GM19397 (cell line): ENCODE results near the gene CDKN2D.
"Not testable (repeated sequence)": the region's sequence is repeated elsewhere in the genome, so short reads cannot be mapped to it uniquely, and the experiment has no call there.

ENCODE experiments used
- ATAC-seq: cut with Tn5 transposase; IDR thresholded peaks from one replicate; pipeline ENCODE4 v1.9.1; 2021; ENCODE audit warnings: mild to moderate bottlenecking, moderate library complexity; ENCODE audit not compliant: unreplicated experiment

The CDKN2D gene

DNA sequence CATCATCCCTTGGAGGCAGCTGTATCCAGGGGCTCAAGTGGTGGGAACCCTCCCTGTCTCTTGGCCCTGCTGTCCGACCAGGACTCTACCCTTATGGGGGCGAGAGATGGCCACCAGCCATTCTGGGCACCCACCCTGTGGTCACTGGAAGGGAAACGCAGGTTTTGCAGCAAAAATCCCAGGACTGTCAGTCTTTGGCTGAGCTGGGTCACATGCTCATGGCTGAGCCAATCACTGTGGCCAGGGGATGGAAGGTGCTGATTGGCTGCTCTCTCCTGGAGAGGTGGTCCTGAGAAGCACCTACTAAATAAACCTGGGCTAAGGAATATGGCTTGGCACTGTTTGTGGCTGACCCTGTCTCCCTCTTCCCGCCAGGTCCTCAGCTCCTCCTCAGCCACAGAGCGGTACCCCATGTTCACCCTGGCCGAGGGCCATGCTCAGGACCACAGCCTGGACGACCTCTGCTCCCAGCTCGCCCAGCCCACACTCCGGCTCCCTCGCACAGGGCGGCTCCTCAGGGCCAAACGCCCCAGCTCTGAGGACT lies 16.2 kb downstream of the CDKN2D start:
- ATAC-seq, result no peak

DNA sequence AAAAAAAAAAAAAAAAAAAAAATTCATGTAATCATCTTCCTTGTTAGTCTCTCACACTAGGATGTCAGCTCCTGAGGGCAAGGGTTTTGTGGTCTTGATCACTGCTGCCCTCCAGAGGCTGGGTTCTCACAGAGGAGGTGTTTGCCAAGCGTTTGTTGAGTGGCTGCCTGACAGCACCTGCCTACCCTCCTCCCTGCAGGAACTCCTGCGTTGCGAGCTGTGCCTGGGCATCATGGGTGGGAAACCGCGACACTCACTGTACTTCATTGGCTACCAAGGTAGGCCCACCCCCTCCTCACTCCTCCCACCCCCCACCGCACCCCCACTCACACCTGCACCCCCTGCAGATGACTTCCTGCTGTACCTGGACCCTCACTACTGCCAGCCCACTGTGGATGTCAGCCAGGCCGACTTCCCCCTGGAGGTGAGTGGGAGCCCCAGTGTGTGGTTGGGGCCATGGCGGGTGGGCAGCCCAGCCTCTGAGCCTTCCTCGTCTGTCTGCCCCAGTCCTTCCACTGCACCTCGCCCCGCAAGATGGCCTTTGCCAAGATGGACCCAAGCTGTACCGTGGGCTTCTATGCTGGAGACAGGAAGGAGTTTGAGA lies 17.0 kb downstream of the CDKN2D start:
- no peak for ATAC-seq

DNA sequence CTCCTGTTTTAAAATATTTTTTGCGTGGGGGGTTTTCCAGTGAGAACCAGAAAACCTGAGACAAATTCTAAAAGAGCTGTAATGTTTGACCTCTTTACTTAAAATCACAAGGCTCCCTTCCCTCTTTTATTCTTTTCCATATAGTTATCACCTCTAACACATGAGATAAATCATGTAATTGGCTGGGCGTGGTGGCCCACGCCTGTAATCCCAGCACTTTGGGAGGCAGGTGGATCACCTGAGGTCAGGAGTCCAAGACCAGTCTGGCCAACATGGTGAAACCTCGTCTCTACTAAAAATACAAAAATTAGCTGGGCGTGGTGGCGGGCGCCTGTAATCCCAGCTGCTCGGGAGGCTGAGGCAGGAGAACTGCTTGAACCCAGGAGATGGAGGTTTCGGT lies 17.8 kb downstream of the CDKN2D start:
- ATAC-seq, result not testable (repeated sequence)

DNA sequence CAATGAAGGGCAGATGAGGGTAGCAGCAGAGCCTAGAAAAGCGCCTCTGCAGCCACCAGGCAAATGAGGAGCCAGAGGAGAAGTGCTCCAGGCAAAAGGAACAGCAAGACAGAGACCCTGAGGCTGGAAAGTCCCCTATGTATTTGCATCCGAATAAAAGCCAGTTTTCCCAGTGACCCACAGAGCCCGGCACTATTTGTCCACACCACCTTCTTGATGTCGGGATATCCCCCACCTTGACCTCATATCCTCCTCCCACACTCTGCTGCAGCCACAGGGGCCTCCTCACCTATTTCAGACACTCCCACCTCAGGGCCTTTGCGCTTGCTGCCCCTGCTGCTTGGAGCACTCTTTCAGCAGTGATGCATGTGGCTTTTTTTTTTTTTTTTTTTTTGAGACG lies 18.4 kb downstream of the CDKN2D start:
- ATAC-seq, result no peak

DNA sequence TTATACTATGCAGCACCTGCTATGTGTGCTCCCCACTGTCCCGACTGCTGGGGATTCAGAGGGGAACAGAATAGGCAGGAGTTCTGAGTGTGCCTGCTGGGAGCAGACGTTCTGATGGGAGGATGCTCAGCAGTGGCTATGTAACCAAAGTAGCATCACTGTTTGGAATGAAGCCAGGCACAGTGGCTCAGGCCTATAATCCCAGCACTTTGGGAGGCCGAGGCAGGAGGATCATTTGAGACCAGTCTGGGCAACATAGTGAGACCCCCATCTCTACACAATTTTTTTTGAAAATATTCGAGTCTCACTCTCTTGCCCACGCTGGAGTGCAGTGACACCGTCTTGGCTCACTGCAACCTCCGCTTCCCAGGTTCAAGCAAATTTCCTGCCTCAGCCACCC lies 19.0 kb downstream of the CDKN2D start:
- ATAC-seq, result no peak

DNA sequence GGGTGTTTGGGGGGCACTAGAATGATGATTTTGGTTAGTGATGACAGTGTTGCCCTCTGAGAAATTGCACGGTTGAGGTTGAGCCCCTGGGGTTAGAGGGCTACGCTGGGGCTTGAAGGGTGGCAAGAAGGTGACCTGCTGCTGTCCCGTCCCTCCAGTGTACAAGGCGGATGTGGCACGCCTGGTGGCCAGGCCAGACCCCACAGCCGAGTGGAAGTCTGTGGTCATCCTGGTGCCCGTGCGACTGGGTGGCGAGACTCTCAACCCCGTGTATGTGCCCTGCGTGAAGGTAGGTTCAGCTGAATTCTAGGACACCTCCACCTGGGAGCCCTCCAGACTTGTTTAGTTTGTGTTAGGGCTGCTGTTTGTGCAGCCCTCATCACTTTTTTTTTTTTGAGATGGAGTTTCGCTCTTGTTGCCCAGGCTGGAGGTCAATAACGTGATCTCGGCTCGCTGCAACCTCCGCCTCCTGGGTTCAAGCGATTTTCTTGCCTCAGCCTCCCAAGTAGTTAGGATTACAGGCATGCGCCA lies 20.0 kb downstream of the CDKN2D start:
- no peak for ATAC-seq

DNA sequence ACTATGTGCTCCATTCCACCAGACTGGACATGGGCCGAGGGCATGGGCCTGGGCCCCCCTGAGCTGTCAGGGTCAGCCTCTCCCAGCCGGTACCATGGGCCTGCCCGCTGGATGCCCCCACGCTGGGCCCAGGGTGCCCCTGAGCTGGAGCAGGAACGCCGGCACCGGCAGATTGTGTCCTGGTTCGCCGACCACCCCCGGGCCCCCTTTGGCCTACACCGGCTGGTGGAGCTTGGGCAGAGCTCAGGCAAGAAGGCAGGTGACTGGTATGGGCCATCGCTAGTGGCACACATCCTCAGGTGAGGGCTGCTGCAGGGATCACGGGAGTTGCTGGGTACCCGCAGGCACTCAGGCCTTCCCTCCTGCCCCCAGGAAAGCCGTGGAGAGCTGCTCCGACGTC lies 22.0 kb downstream of the CDKN2D start:
- no peak for ATAC-seq

DNA sequence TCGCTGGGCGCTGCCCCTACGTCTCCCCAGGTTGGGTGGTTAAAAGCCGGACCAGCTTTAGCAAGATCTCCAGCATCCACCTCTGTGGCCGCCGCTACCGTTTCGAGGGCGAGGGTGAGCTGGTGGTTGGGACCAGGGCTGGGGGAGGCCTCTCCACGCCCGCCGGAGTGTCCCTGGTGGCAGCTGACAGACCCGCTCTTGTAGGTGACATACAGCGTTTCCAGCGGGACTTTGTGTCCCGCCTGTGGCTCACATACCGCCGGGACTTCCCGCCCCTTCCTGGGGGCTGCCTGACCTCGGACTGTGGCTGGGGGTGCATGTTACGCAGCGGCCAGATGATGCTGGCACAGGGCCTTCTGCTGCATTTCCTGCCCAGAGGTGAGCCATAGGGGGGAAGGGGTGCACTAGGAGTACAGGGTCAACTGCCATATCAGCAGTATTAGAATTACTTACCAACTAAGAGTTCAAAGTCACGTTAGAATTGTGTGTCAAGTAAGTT lies 24.0 kb downstream of the CDKN2D start:
- no peak for ATAC-seq

DNA sequence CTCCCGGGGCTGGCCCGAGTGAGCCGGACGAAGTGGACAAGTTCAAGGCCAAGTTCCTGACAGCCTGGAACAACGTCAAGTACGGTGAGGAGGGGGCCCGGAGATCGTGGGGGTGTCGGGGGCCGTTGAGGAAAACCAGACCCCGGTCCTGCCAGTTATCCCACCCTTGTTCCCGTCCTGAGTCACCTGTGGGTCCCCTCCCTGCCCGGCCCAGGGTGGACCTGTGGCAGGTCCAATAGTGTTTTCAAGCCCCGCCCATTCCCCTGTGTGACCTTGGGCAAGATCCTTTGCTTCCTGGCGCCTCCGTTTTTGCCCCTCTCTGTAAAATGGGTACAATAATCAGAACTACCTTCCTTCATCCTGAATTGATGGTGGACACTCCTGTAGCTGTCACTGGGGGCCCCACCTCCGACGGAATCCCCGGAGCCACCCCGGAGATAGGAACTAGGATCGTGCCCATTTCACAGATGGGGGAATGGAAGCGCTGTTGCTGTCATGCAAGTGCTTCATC lies 24.5 kb downstream of the CDKN2D start:
- peak; percentile 6 for ATAC-seq

DNA sequence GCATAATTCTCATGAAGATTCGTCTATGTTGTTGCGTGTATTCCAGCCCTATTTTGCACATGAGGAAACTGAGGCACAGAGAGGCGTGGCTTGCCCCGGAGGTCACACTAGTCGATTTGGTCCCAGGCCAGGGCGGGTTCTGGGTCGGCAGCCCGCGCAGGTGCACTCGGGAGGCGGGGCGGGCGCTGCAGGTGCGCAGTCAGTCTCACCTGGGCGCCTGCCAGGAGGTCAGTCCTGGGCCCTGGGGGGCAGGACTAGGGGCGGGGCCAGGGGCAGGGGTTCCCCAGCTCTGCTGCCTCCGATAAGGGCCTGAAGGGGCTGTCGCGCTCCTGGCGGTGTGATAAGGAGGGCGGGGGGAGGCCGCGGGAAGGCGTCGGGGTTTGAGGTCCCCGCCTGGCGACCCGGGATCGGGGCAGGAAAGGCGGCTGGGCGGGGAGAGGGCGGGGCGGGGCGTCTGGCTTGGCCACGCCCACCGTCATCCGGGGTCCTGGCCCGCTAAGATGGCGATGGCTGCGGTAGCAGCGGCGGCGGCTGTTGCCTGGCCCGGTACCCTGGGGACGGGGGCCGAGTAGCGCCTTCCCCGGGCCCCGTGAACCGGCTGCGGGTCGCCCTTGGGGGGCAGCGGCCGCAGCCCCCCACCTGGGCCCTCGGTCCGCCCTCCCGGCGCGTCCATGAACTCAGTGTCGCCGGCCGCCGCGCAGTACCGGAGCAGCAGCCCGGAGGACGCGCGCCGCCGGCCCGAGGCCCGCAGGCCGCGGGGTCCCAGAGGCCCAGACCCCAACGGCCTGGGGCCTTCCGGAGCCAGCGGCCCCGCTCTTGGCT lies 25.1 kb downstream of the CDKN2D start, which contains the start of gene ATG4D:
ATG4D (plus strand) TSS at position 485 of the 822 bp plus-strand sequence; CDS start at position 672, 187 bp downstream.
- ATAC-seq, result peak; percentile 82

DNA sequence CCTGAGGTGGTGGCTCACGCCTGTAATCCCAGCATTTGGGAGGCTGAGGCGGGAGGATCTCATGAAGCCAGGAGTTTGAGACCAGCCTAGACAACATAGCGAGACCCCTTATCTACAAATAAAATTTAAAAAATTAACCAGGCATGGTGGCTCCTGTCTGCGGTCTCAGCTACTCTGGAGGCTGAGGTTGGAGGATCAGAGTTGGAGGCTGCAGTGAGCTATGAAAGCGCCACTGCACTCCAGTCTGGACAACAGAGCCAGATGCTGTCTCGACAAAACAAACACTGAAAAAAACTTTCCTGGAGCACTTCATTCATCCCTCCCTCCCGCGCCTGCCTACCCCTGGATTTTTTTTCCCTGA lies 25.7 kb downstream of the CDKN2D start:
- no peak for ATAC-seq

DNA sequence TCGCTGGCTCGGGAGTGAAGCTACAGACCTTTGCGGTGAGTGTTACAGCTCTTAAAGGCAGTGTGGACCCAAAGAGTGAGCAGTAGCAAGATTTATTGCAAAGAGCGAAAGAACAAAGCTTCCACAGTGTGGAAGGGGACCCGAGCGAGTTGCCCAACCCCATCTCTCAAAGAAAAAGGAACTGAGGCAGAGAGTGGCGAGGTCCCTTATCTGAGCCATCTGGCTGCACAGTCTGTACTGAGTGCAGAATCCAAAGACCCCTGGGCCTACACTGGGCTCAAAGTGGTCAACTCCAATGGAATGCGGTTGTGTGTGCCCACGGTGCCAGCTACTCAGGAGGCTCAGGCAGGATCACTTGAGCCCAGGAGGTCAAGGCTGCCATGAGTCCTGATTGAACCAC lies 29.8 kb downstream of the CDKN2D start:
- ATAC-seq, result not testable (repeated sequence)

DNA sequence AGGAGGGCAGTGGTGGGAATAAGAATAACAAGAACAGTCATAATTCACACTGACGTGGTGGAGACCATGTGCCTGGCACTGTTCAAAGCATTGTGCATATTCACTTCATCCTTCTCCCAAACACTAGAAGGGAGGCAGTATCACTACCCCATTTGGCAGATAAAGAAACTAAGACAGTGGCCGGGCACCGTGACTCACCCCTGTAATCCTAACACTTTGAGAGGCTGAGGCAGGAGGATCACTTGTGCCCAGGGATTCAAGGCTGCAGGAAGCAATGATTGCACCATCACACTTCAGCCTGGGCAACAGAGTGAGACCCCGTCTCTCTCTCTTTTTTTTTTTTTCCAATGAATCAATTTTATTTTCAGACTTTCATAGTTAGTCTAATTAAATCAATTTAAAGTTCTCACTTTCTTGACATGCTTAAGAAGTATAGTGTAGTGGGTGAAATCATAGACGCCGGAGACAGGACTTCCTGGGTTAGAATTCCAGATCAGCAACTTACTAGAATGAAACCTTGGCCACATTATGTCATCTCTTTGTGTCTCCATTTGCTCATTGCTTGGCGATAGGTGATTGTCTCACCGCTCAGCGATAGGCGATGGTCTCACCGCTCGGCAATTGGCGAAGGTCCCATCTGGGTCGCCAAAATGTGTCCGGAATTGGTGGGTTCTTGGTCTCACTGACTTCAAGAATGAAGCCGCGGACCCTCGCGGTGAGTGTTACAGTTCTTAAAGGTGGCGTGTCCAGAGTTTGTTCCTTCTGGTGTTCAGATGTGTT lies 30.4 kb downstream of the CDKN2D start:
- ATAC-seq, result no peak

DNA sequence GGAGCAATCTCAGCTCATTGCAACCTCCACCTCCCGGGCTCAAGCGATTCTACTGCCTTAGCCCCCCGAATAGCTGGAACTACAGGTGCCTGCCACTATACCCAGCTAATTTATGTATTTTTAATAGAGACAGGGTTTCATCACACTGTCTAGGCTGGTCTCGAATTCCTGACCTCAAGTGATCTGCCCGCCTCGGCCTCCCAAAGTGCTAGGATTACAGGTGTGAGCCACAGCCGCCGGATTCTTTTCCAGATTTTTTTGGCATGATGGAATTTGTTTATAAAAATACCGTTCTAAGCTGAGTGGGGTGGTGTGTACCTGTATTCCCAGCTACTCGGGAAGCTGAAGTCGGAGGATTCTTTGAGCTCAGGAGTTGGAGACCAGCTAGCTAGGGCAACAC lies 31.1 kb downstream of the CDKN2D start:
- no peak for ATAC-seq

DNA sequence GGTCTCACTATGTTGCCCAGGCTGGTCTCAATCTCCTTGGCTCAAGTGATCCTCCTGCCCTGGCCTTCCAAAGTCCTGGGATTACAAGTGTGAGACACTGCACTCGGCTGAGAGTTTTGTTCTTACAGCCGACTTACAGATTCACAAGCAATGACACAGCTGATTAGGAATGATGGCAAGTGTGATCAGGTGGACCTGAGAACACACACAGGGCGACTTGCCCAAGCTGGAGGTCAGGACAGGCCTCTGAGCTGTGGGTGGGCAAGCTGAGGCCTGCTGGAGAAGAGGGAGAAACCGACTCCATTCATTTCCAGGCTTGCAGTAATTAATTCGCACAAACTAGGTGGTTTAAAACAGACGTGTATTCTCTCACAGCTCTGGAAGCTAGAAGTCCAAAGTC lies 33.2 kb downstream of the CDKN2D start:
- ATAC-seq, result no peak

DNA sequence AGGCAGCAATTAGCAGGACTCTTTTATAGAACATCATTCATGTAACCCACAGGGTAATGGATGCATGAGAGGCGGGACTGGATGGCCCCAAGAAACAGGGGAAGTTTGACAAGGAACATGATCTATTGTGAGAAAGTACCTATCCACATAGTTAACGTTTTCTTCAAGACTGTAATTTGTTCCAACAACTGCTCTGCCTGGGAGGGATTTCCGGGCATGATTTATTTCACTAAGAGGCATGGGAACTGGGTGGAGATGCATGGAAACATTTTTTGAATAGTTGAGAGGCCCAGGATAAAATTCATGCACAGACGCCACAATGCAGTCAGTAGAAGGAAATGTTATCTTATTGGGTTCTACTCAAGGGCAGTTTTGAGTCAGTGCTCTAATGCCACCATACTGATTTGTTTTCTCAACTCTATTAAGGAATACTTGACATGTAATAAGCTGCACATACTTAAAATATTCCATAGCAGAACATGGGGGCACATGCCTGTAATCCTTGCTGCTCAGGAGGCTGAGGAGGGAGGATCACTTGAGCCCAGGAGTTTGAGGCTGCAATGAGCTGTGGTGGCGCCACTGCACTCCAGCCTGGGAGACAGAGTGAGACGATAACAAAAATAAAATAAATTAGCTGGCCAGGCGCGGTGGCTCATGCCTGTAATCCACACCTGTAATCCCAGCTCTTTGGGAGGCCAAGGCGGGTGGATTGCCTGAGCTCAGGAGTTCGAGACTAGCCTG lies 35.0 kb downstream of the CDKN2D start:
- ATAC-seq, result no peak

DNA sequence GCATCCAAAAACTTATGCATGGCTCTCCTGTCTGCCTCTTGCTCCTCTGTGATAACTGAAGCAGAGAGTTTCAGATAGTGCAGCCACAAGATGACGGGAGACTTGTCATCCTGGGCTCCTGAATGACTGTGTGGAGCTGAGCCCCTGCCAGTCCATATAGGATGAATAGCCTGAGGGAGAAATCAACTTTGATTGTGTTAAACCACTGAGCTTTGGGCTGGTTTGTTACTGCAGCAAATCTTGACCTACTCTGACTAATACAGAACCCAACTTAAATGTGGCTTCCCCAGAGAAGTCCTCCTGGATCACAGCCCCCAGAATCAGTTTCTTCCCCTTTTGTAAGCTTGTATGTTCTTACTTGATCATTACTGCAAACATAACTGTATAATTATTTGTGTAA lies 36.3 kb downstream of the CDKN2D start:
- no peak for ATAC-seq

DNA sequence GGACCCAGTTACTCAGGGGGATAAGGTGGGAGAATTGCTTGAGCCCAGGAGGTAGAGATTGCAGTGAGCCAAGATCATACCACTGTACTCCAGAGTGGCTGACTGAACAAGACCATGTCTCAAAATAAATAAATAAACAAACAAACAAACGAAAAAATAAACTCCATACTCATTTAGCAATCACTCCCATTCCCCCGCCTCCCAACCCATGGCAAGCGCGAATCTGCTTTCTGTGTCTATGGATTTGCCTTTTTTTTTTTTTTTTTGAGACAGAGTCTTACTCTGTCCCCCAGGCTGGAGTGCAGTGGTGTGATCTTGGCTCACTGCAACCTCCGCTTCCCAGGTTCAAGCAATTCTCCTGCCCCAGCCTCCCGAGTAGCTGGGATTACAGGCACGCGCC lies 41.9 kb downstream of the CDKN2D start:
- not testable (repeated sequence) for ATAC-seq

DNA sequence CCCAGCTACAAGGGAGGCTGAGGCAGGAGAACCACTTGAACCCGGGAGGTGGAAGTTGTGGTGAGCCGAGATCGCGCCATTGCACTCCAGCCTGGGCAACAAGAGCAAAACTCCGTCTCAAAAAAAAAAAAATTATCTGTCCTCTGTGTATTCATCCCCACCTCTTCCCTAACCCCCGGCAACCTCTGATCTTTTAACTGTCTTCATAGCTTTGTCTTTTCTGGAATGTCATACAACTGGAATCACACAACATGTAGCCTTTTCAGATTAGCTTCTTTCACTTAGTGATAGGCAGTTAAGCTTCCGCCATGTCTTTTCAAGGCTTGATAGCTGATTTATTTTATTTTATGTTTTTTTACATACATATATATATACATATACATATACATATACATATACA lies 43.1 kb downstream of the CDKN2D start:
- ATAC-seq, result no peak

DNA sequence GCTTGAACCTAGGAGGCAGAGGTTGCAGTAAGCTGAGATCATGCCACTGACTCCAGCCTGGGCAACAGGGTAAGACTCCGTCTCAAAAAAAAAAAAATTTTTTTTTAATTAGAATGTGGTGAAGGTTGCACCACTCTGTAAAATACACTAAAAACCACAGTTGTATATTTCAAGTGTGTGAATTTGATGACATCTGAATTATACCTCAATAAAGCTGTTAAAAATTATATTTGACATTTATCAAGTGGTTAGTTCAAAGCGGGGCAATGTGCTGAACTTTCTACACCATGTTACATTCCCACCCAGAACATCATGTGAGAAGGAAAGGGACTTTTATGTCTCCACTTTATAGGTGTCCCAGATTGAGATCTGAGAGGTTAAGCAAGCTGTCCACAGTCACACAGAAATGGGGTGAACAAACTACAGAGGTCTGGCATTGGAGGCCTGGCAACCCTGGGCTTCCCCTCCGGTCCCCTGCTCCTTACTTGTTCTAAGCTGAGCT lies 45.6 kb downstream of the CDKN2D start:
- ATAC-seq, result no peak
